ENCODE measurements around the gene CITED4.
A peak's percentile ranks its signal among the peaks of the same experiment; 100 is the strongest.

The CITED4 gene, protein sequence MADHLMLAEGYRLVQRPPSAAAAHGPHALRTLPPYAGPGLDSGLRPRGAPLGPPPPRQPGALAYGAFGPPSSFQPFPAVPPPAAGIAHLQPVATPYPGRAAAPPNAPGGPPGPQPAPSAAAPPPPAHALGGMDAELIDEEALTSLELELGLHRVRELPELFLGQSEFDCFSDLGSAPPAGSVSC

DNA sequence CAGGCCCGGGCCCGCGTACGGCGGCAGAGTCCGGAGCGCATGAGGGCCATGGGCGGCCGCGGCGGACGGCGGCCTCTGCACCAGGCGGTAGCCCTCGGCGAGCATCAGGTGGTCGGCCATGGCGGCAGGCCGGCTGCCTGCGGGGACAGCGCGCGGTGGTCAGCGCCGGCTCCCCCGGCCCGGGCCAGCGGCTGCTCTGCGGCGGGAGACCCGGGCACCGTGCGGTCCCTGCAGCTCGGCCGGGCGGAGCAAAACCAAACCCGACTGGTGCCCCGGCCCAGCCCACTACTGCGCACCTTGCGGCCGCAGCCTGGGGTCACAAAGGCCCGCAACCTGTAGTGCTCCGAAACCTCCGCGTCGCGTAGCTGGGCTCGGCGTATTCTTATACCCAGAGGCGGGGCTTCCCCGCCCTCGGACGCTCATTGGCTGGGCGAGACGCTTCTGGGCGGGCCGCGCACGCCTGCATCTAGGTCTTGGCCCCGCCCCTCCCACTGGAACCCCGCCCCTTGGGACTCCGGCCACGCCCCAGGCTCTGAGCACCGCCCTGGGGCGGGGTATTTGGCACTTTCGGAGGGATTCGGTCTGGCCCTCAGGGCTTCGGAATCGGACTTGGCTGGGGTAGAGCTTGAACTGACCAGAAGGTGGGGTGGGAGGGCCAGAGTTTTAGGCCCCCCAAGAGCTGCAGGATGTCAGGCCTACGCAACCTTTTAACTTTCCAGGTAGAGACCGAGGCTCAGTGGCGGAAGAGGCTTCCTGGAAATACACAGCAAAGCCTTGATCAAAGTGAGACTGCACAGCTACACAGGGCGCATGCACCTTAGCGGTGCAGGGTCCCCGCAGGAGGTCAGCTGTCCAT lies at the start of gene CITED4:
TSS of gene CITED4 (minus strand) at position 356 of the 856 bp plus-strand sequence. CDS start at position 120, 236 bp downstream.
- DNase-seq (ENCODE audit: low read depth), result peak; percentile 64
- TF ChIP-seq, protein P1, sequence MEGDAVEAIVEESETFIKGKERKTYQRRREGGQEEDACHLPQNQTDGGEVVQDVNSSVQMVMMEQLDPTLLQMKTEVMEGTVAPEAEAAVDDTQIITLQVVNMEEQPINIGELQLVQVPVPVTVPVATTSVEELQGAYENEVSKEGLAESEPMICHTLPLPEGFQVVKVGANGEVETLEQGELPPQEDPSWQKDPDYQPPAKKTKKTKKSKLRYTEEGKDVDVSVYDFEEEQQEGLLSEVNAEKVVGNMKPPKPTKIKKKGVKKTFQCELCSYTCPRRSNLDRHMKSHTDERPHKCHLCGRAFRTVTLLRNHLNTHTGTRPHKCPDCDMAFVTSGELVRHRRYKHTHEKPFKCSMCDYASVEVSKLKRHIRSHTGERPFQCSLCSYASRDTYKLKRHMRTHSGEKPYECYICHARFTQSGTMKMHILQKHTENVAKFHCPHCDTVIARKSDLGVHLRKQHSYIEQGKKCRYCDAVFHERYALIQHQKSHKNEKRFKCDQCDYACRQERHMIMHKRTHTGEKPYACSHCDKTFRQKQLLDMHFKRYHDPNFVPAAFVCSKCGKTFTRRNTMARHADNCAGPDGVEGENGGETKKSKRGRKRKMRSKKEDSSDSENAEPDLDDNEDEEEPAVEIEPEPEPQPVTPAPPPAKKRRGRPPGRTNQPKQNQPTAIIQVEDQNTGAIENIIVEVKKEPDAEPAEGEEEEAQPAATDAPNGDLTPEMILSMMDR (IDR thresholded peaks at IDR 0.05; ENCODE audit: low read depth, low read length, missing control alignments), result no peak
- peak within 1 kb of the TSS; percentile 51 for H3K4me3 ChIP-seq (ENCODE audit: low read depth, low read length)
- in situ Hi-C loops (cut with HindIII; ENCODE audit: low sequenced_read_pairs), result no loop called here

DNA sequence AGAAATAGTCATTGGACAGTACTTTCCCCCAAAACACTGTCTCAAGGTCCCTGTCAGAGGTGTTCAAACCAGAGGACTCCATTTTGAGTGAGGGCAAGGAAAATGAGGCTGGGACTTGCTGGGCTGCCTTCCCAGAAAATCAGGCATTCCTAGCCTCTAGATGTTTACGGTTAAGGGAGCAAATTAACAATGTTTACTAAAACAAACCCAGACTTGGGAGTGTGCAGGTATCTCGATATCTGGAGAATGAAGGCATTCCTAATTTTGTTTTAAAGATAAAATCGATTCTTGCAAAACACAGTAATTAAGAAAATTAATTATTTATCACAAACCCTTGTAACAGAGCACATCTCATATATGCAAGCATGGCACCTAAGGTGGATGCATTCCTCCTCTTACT lies 48.9 kb upstream of the CITED4 start:
- TF ChIP-seq, protein P1 (IDR thresholded peaks at IDR 0.05; ENCODE audit: low read depth, low read length, missing control alignments), result no peak
- in situ Hi-C loops (cut with HindIII; ENCODE audit: low sequenced_read_pairs), result no loop called here
- DNase-seq (ENCODE audit: low read depth), result no peak
- no peak overlapping the region for H3K4me3 ChIP-seq (ENCODE audit: low read depth, low read length)

DNA sequence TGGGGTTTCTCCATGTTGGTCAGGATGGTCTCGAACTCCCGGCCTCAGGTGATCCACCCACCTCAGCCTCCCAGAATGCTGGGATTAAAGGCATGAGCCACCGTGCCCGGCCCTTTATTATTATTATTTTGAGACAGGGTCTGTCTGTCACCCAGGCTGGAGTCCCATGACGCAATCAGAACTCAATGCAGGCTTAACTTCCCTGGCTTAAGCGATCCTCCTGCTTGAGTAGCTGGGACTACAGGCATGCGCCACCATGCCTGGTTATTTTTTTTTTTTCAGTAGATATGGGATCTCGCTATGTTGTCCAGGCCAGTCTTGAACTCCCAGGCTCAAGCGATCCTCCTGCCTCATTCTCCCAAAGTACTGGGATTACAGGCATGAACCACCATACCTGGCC lies 47.1 kb upstream of the CITED4 start:
- TF ChIP-seq, protein P1 (IDR thresholded peaks at IDR 0.05; ENCODE audit: low read depth, low read length, missing control alignments), result no peak
- no peak for DNase-seq (ENCODE audit: low read depth)
- in situ Hi-C loops (cut with HindIII; ENCODE audit: low sequenced_read_pairs), result no loop called here
- no peak overlapping the region for H3K4me3 ChIP-seq (ENCODE audit: low read depth, low read length)

DNA sequence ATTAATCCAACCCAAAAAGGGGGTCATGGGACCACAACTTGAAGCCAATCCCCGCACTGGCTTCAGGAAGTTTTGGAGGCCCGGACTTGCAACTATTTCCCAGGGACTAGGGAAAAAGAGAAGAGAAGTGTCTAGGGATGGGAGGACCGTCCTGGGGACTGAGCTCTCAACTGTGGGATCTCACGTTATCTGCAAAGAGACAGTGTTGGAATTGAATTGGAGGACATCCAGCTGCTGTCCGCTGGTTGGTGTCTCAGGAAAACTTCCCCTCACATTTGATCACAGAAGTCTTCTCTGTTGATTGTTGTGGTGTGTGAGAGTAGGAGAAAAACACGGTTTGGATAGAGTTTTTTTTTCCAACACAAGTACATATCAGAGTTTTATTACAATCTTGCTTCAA lies 46.2 kb upstream of the CITED4 start:
- in situ Hi-C loops (cut with HindIII; ENCODE audit: low sequenced_read_pairs), result no loop called here
- no peak overlapping the region for H3K4me3 ChIP-seq (ENCODE audit: low read depth, low read length)
- TF ChIP-seq, protein P1 (IDR thresholded peaks at IDR 0.05; ENCODE audit: low read depth, low read length, missing control alignments), result no peak
- DNase-seq (ENCODE audit: low read depth), result no peak

DNA sequence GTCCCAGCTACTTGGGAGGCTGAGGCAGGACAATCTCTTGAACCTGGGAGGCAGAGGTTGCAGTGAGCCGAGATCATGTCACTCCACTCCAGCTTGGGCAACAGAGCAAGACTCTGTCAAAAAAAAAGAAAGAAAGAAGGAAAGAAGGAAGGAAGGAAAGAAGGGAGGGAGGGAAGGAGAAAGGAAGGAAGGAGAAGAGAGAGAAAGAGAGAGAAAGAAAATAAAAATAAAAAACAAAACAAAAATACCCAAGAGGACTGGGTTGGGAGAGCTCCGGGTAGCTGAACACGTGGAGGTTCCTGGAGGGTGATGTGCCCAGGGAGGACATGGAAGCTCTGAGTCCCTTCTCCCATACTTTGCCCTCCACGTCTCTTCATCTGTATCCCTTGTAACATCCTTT lies 45.7 kb upstream of the CITED4 start:
- H3K4me3 ChIP-seq (ENCODE audit: low read depth, low read length), result no peak overlapping the region
- in situ Hi-C loops (cut with HindIII; ENCODE audit: low sequenced_read_pairs), result no loop called here
- no peak for DNase-seq (ENCODE audit: low read depth)
- TF ChIP-seq, protein P1 (IDR thresholded peaks at IDR 0.05; ENCODE audit: low read depth, low read length, missing control alignments), result no peak

DNA sequence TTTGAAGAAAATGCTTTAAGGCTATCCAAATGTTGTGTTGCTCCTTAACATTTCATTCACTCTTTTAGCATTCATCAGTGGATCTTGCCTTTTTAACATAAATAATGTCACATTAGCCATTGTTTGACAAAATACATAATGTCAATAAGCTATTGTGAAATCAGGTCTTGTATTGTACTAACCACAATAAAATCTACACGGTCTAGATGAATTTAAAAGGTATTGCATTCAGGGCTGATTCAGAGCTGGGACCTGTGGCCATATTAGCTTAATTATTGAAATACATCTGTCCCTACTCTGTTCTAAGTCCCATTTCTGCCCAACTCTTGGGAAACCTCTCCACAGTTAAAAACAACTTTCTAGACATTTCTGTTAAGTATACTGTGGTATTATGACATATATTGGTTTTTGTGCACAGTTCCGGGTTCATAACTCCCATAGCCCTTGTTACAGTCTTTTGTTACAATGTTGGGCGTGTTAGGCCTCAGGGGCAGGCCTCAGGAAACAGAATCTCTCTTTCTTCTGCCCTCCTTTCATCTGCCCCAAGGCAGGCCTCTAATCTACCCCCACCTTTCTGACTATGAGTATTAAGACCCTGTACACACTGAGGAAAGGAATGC lies 44.7 kb upstream of the CITED4 start:
- DNase-seq (ENCODE audit: low read depth), result no peak
- in situ Hi-C loops (cut with HindIII; ENCODE audit: low sequenced_read_pairs), result no loop called here
- H3K4me3 ChIP-seq (ENCODE audit: low read depth, low read length), result no peak overlapping the region
- TF ChIP-seq, protein P1 (IDR thresholded peaks at IDR 0.05; ENCODE audit: low read depth, low read length, missing control alignments), result no peak
